GM12878 (cell line): ENCODE results near the gene ART4. TPM values are rescaled to one million over a fixed set of nuclear protein-coding genes. Genes with fewer than 3 reads are reported as not detected.

Experiments used
- ATAC-seq: fragments of 200-7000 bp; cut with Tn5 transposase; 3 replicates; pipeline ENCODE4 v1.9.1; 2020; ENCODE audit warnings: mild to moderate bottlenecking, moderate library complexity
- BruUV-seq: library from RNA; stranded (reverse); fragments of 400-500 nt; replicated peaks from 2 replicates; lab custom pipeline; 2021; lab: Mats Ljungman, UMichigan
- CTCF ChIA-PET: fragments of 300-600 bp; sonication (Branson Sonifier 250); formaldehyde crosslinking; extraction: SDS; loops from one replicate; lab custom pipeline; 2021; ENCODE audit warnings: inconsistent platforms; lab: Yijun Ruan, JAX
- POLR2A ChIA-PET: fragments of 350-600 bp; formaldehyde crosslinking; extraction: SDS; loops from one replicate; lab custom pipeline; 2021; ENCODE audit warnings: inconsistent platforms; lab: Charles Lee
- RAD21 ChIA-PET: fragments of 300-600 bp; sonication (Branson Sonifier 250); formaldehyde crosslinking; loops from one replicate; lab custom pipeline; 2023; ENCODE audit warnings: antibody characterized with exemption; ENCODE audit not compliant: unreplicated experiment; lab: Charles Lee
- SMC1A ChIA-PET: fragments of 300-600 bp; sonication (Branson Sonifier 250); formaldehyde crosslinking; loops from one replicate; lab custom pipeline; 2023; ENCODE audit not compliant: unreplicated experiment, uncharacterized antibody; lab: Charles Lee
- DNase-seq: peaks from one replicate; pipeline ENCODE4 v3.0.0-alpha.2; 2011; ENCODE audit warnings: low read depth, low spot score
- FAIRE-seq: peaks from 3 replicates; lab custom pipeline; 2011; peaks lifted over from hg19 to GRCh38; lab: Jason Lieb, UNC
- H2AFZ ChIP-seq: 2 replicates; pipeline ENCODE4 v1.6.0; 2011; ENCODE audit warnings: low read depth, low read length, control low read depth; ENCODE audit not compliant: control insufficient read depth
- H3K27ac ChIP-seq: 2 replicates; pipeline ENCODE4 v1.5.1; 2011; ENCODE audit warnings: control low read depth; ENCODE audit not compliant: control insufficient read depth, insufficient read depth
- H3K27me3 ChIP-seq, 2 experiments: replicated peaks in 1 of 2; 2 replicates each; pipeline versions ENCODE4 v1.6.0 to v1.6.1; 2011; ENCODE audit warnings: low read length in 1 of 2; ENCODE audit not compliant: control insufficient read depth in 2 of 2, insufficient read depth in 2 of 2
- H3K36me3 ChIP-seq, 2 experiments: 2 replicates each; pipeline ENCODE4 v1.5.1; 2011; ENCODE audit warnings: low read length in 1 of 2; ENCODE audit not compliant: control insufficient read depth in 2 of 2, insufficient read depth in 2 of 2
- H3K4me1 ChIP-seq: 2 replicates; pipeline ENCODE4 v1.6.1; 2011; ENCODE audit warnings: mild to moderate bottlenecking, low read length, moderate library complexity, mixed read lengths; ENCODE audit not compliant: control insufficient read depth, insufficient read depth
- H3K4me2 ChIP-seq: 2 replicates; pipeline ENCODE4 v1.6.0; 2011; ENCODE audit warnings: control low read depth; ENCODE audit not compliant: control insufficient read depth, insufficient read depth
- H3K4me3 ChIP-seq: fragments of 200-600 bp; sonication (generic); 2 replicates; pipeline ENCODE4 v1.5.1; 2016
- H3K79me2 ChIP-seq: 2 replicates; pipeline ENCODE4 v1.6.0; 2011; ENCODE audit warnings: low read length; ENCODE audit not compliant: control insufficient read depth, insufficient read depth
- H3K9ac ChIP-seq: 2 replicates; pipeline ENCODE4 v1.8.0; 2011; ENCODE audit warnings: low read length, control low read depth, mixed read lengths; ENCODE audit not compliant: control insufficient read depth, insufficient read depth
- H3K9me3 ChIP-seq: replicated peaks from 3 replicates; pipeline ENCODE4 v1.5.1; 2011; ENCODE audit warnings: mild to moderate bottlenecking, low read length; ENCODE audit not compliant: control insufficient read depth, insufficient read depth
- H4K20me1 ChIP-seq: 2 replicates; pipeline ENCODE4 v1.6.0; 2011; ENCODE audit not compliant: control insufficient read depth, insufficient read depth
- CBX3 ChIP-seq: fragments of 200-600 bp; sonication (generic); IDR thresholded peaks from 2 replicates; pipeline ENCODE4 v1.6.1; 2016; ENCODE audit warnings: low read depth, borderline replicate concordance
- CBX5 ChIP-seq: sonication (generic); IDR thresholded peaks from 2 replicates; pipeline ENCODE4 v1.6.1; 2016; ENCODE audit warnings: low read depth, moderate library complexity, mild to moderate bottlenecking, inconsistent platforms
- RUNX3 ChIP-seq: IDR thresholded peaks from 2 replicates; pipeline ENCODE4 v1.6.1; 2012; ENCODE audit warnings: low read length, inconsistent platforms
- SMAD1 ChIP-seq: fragments of 450-650 bp; IDR thresholded peaks from 2 replicates; pipeline ENCODE4 v1.6.1; 2018; ENCODE audit warnings: mild to moderate bottlenecking, low read depth; ENCODE audit not compliant: partially characterized antibody
- WGBS: methylation state at CpG from one replicate; pipeline ENCODE4 v1.1.6; 2016; ENCODE audit warnings: low lambda C conversion rate; ENCODE audit not compliant: insufficient replicate concordance, insufficient coverage; ENCODE audit errors: missing lambda C conversion rate; 5-methylcytosine and 5-hydroxymethylcytosine counted together
- in situ Hi-C: fragments of 300-500 bp; cut with MboI; formaldehyde crosslinking; loops from 9 replicates; pipeline ENCODE4 v1.14.3; 2018; ENCODE audit warnings: mixed read lengths
- intact Hi-C: fragments of 100-400 bp; cut with micrococcal nuclease; formaldehyde crosslinking; loops from one replicate; pipeline ENCODE4 v1.14.2; 2022; ENCODE audit not compliant: unreplicated experiment
- polyA plus RNA-seq, 11 experiments: library from polyadenylated mRNA; depleted of rRNA in 4 of 11; unstranded in 6 of 11; stranded (reverse) in 5 of 11; fragments of >200 nt; fragmentation: Nextera tagmentation in 4 of 11; fragmentation: Illumina TruSeq in 1 of 11; extraction: Ambion mirVana in 4 of 11; extraction: Trizol in 1 of 11; gene quantifications; 1 replicate in 1 of 11; 2 replicates in 10 of 11; pipeline versions ENCODE4 v1.2.1 to v1.2.3, GENCODE V29; 2011 to 2016; ENCODE audit warnings: inconsistent platforms in 2 of 11, missing spikeins in 2 of 11, low read depth in 1 of 11
- total RNA-seq, 4 experiments: library from RNA; depleted of rRNA in 3 of 4; stranded (reverse); fragments of >200 nt in 3 of 4; fragmentation: Illumina TruSeq in 1 of 4; extraction: Trizol in 1 of 4; gene quantifications; 2 replicates each; pipeline versions ENCODE4 v1.2.1 to v1.2.3, GENCODE V29; 2013 to 2021
- TF ChIP-seq, protein P1 (sequence below): fragments of 450-650 bp; IDR thresholded peaks from 2 replicates; pipeline ENCODE4 v1.6.1; 2017; ENCODE audit warnings: mild to moderate bottlenecking
- TF ChIP-seq, protein P2 (sequence below): fragments of 450-650 bp; IDR thresholded peaks from 2 replicates; pipeline ENCODE4 v1.6.1; 2017; ENCODE audit warnings: mild to moderate bottlenecking, moderate library complexity
- TF ChIP-seq, protein P3 (sequence below): fragments of 150-350 bp; IDR thresholded peaks from 2 replicates; pipeline ENCODE4 v1.6.1; 2014; ENCODE audit warnings: mild to moderate bottlenecking, low read depth, low read length
- TF ChIP-seq, protein P4 (sequence below): IDR thresholded peaks from 2 replicates; pipeline ENCODE4 v1.6.1; 2011; ENCODE audit warnings: low read depth, low read length, improper control_type of control experiment, borderline replicate concordance
- TF ChIP-seq, protein P5 (sequence below): fragments of 450-650 bp; IDR thresholded peaks from 2 replicates; pipeline ENCODE4 v1.6.1; 2017; ENCODE audit warnings: mild to moderate bottlenecking, moderate library complexity

Gene ART4
- total and polyA plus RNA-seq, 10 of the 15 experiments (the other 5 are each of a cell fraction or from before 2014, with no cell fraction given) = 0.02 TPM; not detected in 9

DNA sequence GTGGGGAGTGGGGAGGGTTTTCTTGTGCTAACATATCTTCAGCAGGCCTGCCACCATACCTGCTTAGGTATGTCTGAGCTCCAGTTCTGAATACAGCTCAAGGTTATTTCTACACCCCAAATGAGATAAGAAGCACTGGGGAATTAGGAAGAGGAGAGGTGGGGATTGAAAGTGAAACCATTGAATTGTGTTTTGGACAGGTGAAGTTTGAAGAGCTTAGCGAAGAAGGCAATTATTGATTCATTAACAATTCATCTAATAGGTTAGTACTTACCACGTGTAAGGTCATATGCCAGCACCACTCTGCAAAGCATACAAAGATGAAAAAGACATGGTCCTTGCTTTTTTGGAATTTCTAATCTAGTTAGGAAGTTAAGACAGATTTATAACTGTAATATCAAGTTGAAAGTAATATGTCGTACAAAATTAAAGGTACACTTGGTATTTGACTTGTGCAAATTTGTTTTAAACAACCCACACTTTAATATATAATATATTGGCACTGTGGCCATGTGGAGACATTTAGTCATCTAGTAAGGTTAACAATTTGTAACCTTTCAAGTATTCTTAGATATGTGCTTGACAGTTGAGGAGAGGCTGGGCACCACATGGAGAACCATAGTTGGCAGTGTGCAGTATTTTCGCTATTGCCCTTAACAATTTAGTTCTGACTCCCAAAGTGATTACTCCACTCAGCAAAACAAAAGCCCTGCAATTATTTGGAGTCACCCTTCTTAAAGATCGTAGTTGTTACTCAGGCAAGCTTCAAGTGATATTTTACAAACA is 33.0 kb downstream of the ART4 start:
- intact Hi-C loops = no loop called here
- H3K36me3 ChIP-seq = no peaks in the 10 kb centered on the region
- no peaks in the 10 kb centered on the region for H3K27me3 ChIP-seq
- H3K79me2 ChIP-seq = no peaks in the 10 kb centered on the region
- ChIA-PET RAD21 (interaction anchor here (1.1 to 2.1 kb wide), 4 partner anchors 10 to 185 kb away, joined by 3 to 6 read pairs (median 5); no protein-coding TSS in a partner anchor), SMC1A (interaction anchor here (1.0 to 3.2 kb wide), 6 partner anchors 8 to 572 kb away, joined by 3 to 10 read pairs (median 4); no protein-coding TSS in a partner anchor)
- no peak for FAIRE-seq
- H3K4me1 ChIP-seq = no peaks in the 10 kb centered on the region
- no peak overlapping the region for H3K4me2 ChIP-seq
- TF ChIP-seq, protein P1, sequence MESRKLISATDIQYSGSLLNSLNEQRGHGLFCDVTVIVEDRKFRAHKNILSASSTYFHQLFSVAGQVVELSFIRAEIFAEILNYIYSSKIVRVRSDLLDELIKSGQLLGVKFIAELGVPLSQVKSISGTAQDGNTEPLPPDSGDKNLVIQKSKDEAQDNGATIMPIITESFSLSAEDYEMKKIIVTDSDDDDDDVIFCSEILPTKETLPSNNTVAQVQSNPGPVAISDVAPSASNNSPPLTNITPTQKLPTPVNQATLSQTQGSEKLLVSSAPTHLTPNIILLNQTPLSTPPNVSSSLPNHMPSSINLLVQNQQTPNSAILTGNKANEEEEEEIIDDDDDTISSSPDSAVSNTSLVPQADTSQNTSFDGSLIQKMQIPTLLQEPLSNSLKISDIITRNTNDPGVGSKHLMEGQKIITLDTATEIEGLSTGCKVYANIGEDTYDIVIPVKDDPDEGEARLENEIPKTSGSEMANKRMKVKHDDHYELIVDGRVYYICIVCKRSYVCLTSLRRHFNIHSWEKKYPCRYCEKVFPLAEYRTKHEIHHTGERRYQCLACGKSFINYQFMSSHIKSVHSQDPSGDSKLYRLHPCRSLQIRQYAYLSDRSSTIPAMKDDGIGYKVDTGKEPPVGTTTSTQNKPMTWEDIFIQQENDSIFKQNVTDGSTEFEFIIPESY = no peak
- no peak for TF ChIP-seq SMAD1
- TF ChIP-seq CBX3 = no peak
- TF ChIP-seq RUNX3 = no peak
- TF ChIP-seq CBX5 = no peak
- TF ChIP-seq, protein P2, sequence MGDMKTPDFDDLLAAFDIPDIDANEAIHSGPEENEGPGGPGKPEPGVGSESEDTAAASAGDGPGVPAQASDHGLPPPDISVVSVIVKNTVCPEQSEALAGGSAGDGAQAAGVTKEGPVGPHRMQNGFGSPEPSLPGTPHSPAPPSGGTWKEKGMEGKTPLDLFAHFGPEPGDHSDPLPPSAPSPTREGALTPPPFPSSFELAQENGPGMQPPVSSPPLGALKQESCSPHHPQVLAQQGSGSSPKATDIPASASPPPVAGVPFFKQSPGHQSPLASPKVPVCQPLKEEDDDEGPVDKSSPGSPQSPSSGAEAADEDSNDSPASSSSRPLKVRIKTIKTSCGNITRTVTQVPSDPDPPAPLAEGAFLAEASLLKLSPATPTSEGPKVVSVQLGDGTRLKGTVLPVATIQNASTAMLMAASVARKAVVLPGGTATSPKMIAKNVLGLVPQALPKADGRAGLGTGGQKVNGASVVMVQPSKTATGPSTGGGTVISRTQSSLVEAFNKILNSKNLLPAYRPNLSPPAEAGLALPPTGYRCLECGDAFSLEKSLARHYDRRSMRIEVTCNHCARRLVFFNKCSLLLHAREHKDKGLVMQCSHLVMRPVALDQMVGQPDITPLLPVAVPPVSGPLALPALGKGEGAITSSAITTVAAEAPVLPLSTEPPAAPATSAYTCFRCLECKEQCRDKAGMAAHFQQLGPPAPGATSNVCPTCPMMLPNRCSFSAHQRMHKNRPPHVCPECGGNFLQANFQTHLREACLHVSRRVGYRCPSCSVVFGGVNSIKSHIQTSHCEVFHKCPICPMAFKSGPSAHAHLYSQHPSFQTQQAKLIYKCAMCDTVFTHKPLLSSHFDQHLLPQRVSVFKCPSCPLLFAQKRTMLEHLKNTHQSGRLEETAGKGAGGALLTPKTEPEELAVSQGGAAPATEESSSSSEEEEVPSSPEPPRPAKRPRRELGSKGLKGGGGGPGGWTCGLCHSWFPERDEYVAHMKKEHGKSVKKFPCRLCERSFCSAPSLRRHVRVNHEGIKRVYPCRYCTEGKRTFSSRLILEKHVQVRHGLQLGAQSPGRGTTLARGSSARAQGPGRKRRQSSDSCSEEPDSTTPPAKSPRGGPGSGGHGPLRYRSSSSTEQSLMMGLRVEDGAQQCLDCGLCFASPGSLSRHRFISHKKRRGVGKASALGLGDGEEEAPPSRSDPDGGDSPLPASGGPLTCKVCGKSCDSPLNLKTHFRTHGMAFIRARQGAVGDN = no peak
- TF ChIP-seq, protein P3, sequence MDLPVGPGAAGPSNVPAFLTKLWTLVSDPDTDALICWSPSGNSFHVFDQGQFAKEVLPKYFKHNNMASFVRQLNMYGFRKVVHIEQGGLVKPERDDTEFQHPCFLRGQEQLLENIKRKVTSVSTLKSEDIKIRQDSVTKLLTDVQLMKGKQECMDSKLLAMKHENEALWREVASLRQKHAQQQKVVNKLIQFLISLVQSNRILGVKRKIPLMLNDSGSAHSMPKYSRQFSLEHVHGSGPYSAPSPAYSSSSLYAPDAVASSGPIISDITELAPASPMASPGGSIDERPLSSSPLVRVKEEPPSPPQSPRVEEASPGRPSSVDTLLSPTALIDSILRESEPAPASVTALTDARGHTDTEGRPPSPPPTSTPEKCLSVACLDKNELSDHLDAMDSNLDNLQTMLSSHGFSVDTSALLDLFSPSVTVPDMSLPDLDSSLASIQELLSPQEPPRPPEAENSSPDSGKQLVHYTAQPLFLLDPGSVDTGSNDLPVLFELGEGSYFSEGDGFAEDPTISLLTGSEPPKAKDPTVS = no peak
- TF ChIP-seq, protein P4, sequence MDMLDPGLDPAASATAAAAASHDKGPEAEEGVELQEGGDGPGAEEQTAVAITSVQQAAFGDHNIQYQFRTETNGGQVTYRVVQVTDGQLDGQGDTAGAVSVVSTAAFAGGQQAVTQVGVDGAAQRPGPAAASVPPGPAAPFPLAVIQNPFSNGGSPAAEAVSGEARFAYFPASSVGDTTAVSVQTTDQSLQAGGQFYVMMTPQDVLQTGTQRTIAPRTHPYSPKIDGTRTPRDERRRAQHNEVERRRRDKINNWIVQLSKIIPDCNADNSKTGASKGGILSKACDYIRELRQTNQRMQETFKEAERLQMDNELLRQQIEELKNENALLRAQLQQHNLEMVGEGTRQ = no peak
- TF ChIP-seq, protein P5, sequence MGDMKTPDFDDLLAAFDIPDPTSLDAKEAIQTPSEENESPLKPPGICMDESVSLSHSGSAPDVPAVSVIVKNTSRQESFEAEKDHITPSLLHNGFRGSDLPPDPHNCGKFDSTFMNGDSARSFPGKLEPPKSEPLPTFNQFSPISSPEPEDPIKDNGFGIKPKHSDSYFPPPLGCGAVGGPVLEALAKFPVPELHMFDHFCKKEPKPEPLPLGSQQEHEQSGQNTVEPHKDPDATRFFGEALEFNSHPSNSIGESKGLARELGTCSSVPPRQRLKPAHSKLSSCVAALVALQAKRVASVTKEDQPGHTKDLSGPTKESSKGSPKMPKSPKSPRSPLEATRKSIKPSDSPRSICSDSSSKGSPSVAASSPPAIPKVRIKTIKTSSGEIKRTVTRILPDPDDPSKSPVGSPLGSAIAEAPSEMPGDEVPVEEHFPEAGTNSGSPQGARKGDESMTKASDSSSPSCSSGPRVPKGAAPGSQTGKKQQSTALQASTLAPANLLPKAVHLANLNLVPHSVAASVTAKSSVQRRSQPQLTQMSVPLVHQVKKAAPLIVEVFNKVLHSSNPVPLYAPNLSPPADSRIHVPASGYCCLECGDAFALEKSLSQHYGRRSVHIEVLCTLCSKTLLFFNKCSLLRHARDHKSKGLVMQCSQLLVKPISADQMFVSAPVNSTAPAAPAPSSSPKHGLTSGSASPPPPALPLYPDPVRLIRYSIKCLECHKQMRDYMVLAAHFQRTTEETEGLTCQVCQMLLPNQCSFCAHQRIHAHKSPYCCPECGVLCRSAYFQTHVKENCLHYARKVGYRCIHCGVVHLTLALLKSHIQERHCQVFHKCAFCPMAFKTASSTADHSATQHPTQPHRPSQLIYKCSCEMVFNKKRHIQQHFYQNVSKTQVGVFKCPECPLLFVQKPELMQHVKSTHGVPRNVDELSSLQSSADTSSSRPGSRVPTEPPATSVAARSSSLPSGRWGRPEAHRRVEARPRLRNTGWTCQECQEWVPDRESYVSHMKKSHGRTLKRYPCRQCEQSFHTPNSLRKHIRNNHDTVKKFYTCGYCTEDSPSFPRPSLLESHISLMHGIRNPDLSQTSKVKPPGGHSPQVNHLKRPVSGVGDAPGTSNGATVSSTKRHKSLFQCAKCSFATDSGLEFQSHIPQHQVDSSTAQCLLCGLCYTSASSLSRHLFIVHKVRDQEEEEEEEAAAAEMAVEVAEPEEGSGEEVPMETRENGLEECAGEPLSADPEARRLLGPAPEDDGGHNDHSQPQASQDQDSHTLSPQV = no peak
- TF ChIP-seq, all 136 proteins: peak for 0
- H3K9ac ChIP-seq = no peak overlapping the region
- no peak overlapping the region for H3K27ac ChIP-seq
- H3K9me3 ChIP-seq = no peaks in the 10 kb centered on the region
- in situ Hi-C loops = no loop called here
- no TSS peak for BruUV-seq
- ChIA-PET CTCF (interaction anchor here (0.5 to 1.7 kb wide), 10 partner anchors 8 to 421 kb away, joined by 3 to 8 read pairs (median 4); no protein-coding TSS in a partner anchor), POLR2A (no interaction called here)
- DNase-seq (no peak), ATAC-seq (peak; percentile 16; the same call in 1 of the 3 replicates)
- H3K4me3 ChIP-seq = no peak overlapping the region
- H4K20me1 ChIP-seq = no peaks in the 10 kb centered on the region
- WGBS = 96% methylated on average over 5 of the region's 5 CpGs
- no peak overlapping the region for H2AFZ ChIP-seq
